ENCODE results near the gene TRAM2.

The TRAM2 gene, protein sequence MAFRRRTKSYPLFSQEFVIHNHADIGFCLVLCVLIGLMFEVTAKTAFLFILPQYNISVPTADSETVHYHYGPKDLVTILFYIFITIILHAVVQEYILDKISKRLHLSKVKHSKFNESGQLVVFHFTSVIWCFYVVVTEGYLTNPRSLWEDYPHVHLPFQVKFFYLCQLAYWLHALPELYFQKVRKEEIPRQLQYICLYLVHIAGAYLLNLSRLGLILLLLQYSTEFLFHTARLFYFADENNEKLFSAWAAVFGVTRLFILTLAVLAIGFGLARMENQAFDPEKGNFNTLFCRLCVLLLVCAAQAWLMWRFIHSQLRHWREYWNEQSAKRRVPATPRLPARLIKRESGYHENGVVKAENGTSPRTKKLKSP

DNA sequence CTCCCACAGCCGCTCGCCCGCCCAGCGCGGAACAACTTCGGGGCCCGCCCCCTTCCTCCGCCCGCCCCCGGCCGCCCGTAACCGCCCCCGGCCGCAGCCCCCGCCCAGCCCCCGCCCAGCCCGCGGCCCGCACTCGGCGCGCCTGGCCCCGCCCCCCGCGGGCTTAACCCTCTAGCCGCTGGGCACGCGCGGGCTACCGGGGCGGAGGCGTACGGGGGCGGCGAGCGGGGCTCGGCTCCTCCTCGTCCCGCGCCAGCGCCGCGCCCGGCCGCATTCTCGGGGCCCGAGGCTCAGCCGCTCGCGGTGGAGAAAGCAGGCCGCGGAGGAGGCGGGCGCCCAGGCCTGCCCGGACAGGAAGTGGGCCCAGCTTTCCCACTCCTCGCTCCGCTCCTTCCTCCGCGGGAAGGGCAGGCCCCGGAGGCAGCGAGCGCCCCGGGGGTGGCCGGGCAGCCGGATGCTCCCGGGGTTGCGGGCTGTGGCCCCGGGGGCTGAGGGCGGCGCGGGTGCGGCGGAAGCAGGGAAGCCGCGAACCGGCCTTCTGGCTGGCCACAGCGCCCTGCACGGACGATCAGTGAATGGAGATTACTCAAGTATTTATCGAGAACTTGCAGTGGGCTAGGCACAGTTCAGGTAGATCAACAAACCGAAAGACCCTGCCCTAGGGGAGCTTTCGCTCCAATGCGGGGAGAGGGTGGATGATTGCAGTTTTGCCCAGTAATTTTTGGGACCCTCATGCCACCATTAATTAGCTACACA lies at the start of gene TRAM2:
Gene TRAM2, minus strand, starts transcription at position 39 of the 756 bp plus-strand sequence. CDS start 145 bp downstream, outside the sequence.
- intact Hi-C loops (cut with DNase I) = loop anchor here (2.0 to 10.0 kb wide), 2 partner anchors 156 to 292 kb away; partner anchors contain the start of genes EFHC1 and MCM3

DNA sequence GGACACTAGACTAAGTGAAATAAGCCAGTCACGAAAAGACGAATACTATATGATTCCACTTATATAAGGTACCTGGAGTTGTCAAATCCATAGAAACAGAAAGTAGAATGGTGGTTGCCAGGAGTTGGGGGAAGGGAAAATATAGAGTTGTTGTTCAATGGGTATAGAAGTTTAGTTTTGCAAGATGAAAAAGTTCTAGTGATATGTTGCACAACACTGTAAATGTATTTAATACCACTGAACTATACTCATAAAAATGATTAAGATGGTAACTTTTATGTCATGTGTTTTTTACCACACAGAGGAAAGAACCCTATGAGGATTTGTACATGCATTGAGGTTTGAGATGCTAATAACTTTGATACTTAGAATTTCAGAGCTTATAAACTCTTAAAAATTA lies 46.0 kb upstream of the TRAM2 start:
- intact Hi-C loops (cut with DNase I) = no loop called here
- no peak for DNase-seq

More for the DNA sequence above, at the start of gene TRAM2:
- DNase-seq = peak; percentile 57 to 96 (median 72)

DNA sequence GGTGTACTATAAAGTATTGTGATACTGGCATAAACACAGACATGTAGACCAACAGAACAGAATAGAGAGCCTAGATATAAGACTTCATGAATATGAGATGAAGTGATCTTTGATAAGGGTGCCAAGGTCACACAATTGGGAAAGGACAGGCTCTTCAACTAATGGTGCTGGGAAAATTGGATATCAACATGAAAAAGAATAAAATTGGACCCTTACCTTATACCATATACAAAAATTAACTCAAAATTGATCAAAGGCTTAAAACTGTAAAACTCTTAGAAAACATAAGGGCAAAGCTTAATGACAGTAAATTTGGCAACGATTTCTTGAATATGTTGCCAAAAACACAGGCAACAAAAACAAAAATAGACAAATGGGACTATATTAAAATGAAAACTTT lies 44.8 kb upstream of the TRAM2 start:
- no peak for DNase-seq
- intact Hi-C loops (cut with DNase I) = no loop called here

DNA sequence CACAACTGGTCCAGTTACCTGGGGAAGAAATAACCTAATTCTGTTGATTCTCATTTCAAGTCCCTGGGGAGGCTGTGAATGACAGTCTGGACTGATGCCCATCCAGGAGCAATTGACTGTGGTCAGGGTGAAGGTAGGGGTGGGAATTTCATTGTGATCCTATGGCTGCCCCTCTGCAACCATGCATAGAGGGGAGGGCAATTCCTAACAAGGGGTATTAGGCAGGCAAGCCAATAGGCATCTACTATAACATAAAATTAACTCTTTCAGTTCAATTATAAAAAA lies 44.0 kb upstream of the TRAM2 start:
- intact Hi-C loops (cut with DNase I) = no loop called here
- no peak for DNase-seq

DNA sequence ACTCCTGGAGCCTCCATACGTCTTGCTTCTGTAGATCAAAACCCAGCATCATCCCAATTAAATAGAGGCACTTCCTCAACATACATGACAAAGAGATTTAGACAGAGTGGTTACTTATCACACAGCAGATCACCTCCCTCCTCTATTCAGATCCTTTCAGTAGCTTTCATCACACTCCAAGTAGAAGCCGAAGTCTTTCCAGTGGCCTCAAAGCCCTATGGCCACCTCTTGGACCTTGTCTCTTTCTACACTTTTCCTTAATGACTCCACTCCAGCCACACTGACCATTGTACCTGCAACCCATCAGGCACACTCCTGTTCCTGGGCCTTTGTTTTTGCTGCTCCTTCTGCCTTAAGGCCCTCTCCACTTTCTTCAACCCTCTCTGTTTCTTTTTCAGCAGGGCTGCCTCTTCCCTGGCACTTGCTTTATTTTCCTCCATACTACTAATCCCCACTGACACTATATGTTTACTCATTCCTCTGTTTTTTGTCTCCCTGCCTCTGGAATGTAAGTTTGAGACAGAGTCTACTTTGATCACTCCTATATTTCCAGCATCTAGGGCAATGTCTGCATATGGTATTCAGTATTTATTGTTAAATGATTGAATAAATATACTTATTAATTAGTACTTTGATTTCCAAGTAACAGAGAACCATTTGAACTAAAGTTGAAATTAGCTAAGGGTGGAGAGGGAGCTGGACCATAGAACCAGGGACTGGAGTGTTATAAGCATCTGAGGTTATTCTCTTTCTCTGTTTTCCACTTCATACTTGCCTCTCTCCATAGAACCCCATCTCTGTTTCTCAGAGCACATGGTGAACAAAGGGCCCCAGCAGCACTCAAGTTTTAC lies 43.4 kb upstream of the TRAM2 start:
- DNase-seq = no peak
- intact Hi-C loops (cut with DNase I) = no loop called here

DNA sequence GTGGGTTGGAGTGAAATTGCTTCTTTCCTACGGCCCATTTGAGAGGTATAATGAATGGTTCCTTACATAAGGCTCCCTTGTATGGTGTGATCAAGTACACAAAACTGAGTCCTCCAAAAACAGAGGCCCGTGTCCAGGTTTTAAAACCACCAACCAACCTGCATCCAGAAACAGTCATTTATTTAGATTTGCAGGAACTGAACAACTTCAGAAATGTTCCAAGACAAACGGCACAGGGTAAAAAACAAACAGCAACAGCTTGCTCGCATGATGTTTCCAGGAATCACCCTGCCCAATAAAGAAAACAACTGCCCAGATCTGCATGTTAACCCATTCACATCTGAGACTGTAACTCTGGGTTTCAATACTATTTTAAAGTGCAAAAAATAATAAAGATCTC lies 40.2 kb upstream of the TRAM2 start:
- intact Hi-C loops (cut with DNase I) = no loop called here
- no peak for DNase-seq

DNA sequence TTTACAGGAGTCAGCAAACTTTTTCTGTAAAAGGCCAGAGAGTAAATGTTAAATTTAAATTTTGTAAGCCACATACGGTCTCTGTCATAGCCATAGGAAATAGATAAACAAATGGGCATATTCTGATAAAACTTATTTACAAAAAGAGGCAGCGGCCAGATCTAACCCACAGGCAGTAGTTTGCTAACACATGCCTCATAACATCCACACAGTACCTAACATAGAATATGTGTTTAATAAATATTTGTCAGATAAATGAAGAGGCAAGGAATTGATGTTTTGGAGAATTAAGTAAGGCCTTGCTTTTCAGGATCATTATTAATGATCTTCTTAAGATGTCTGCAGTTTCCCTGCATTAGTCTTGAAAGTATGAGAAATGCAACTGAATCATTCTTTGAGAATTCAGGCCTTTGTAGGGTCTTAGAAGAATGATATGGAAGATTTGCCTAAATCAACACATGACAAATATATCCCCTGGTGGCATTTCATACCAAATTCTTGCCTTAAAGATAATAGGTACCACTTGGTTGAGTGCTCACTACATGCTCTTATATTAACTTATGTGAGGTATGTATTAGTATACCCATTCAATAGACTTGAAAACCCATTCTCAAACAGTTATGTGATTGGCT lies 39.3 kb upstream of the TRAM2 start:
- intact Hi-C loops (cut with DNase I) = no loop called here
- DNase-seq = no peak

DNA sequence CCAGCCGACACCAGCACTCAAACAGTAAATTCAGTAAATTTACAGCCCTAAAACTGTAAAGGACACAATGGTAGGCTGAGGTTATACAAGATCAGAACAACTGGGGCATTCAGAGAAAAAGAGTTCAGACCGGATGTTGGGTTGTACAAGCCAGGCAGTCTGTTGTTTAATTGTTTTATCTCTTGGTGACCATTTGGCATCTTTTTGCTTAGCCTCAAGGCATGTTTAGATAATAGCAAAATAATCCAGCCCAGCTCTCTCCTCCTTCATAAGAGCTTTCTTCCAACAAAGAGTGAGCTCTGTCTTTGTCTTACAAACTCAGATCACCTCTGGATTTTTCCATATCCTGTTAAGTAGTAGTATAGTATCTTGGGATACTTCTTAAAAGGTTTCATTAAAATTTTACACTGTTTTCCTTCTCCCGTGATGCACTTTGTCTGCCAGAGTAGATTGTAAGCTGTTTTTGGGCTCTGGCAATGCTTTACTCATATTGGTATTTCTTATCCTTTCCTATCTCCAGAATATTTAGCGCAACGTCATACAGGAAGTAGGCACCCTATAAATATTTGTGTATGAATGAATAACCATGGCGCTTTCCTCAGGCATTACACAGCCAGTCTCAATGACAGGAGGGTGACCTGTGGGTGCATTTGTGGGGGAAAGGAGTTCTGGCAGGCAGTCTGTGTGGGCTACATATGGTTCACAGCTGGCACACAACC lies 35.6 kb upstream of the TRAM2 start:
- intact Hi-C loops (cut with DNase I) = no loop called here
- no peak for DNase-seq

DNA sequence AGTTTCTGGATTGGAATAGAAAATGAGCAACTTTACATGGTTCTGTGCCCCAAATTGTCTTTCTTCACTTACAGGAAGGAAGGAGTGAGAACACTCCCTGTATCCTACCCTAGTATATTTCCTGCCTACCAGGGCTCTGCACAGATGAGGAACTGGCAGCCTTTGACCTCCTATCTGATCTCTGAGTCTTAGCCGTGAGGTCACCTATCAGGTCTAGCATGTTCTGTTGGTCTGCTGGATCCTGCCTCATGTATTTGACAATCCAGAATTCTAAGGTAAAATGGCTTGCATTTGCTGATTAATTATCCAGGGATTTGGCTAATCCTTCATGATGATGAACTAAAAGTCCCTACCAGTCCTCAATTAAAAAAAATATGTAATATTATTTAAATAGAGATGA lies 35.0 kb upstream of the TRAM2 start:
- intact Hi-C loops (cut with DNase I) = no loop called here
- DNase-seq = no peak

DNA sequence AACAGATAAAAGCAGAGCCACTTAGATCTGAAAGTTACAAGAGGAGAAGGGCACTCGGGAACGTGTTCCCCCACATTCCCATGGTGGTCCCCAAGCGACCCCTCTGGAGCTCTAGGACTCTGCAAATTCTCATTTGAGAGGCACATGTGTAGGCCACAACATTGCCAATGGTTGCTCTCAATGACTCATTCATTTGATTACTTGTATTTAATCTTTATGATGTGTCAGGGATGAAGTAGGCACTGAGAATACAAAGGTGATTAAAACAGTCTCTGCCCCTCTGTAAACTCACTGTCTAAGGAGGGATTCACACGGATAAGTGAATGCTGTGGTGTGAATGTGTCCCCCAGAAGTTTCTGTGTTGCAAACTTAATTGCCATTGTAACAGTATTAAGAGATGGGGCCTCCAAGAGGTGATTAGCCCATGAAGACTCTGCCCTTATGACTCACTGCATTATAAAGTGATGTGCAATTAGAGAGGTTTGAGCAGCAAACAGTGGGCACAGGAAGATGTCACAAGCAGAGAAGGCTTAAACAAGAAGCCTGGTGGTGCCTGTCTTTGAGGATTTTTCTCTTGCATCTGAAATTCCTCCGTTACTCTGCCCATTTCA lies 34.0 kb upstream of the TRAM2 start:
- intact Hi-C loops (cut with DNase I) = no loop called here
- no peak for DNase-seq

DNA sequence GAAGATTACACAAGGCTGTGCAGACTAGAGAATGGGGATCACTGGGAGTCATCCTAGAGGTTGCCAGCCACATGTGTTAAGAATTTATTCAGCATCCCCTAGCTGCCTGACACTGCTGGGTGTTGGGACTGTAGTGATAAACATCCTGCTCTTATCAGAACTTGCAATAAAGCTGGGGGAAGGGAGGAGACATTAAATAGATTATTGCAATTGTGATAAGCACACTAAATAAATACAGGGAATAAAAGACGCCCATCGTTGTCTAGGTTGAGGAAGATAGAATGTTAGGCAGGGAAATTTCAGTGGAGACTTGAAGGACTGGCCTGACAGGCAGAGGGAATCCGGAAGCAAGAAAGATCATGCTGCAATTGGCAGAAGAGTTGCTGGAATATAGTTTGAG lies 33.2 kb upstream of the TRAM2 start:
- intact Hi-C loops (cut with DNase I) = no loop called here
- no peak for DNase-seq

DNA sequence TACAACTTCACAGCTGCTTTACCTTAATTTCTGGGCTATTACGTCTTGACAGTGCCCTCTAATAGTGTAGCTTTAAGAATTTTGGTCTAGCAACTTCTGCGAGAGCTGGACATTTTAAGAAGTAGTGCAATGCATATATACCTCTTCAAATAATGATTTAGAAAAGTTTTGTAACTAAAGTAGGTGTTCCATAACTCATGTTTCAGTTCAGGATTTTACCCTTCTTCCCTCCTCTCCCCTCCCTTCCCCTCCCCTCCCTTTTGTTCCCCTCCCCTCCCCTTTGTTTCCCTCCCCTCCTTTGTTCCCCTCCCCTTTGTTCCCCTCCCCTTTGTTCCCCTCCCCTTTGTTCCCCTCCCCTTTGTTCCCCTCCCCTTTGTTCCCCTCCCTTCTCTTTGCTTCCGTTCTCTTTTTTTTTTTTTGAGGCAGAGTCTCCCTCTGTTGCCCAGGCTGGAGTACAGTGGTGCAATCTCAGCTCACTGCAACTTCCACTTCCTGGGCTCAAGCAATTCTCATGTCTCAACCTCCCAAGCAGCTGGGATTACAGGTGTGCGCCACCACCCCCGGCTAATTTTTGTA lies 28.8 kb upstream of the TRAM2 start:
- intact Hi-C loops (cut with DNase I) = no loop called here

DNA sequence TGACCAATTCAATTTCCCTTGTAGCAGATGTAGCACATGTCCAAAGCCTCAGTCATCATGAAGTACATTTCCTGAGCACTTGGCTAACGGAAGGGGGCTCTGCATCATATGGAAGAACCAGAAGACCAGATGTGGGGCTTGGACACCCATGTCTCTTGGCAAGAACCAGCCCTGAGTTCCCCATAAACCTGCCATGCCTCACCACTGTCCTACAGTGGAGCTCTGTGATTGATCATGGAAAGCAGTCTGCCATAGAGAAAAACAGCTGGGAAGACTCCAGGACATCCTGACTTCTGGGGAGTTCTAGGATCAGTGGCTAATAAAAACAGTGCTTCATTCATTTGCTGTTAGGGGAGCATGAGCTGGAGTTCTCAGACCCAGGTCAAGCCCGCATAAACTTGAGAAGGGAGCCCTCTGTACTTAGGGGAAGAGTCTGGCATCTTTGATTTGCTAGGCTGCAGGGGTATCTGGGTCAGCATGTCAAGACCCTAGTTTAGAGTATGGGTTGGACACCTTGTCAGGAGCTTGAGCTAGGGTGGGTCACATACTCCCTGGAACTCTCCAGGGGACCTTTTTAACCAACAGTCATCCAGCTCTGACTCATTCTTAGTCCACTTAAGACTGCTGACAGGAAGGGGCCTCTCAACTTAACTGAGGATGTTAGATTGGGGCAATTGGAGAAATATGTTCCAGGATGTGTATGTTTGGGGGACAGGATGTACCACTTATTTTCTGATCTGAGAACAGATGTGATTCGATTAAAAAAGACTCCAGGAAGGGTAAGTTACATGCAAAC lies 26.3 kb upstream of the TRAM2 start:
- intact Hi-C loops (cut with DNase I) = no loop called here
- DNase-seq = no peak

More for the DNA sequence above, 28.8 kb upstream of the TRAM2 start:
- no peak for DNase-seq

DNA sequence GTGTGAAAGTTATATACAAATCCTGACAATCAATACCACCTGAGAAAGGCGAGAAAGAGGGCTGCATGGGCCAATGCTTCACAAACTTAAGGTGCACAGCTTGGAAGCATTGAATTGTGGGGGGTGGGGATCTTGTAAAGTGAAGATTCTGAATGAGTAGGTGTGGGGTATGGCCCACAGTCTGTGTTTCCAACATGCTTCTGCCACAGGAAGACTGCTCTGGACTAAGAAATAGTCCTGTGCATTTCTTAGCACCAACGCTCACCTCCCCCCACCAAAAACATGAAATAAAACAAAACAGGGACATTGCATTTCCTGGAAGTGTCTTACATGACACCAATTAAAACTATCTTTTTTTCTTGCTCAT lies 21.9 kb upstream of the TRAM2 start:
- DNase-seq = no peak

DNA sequence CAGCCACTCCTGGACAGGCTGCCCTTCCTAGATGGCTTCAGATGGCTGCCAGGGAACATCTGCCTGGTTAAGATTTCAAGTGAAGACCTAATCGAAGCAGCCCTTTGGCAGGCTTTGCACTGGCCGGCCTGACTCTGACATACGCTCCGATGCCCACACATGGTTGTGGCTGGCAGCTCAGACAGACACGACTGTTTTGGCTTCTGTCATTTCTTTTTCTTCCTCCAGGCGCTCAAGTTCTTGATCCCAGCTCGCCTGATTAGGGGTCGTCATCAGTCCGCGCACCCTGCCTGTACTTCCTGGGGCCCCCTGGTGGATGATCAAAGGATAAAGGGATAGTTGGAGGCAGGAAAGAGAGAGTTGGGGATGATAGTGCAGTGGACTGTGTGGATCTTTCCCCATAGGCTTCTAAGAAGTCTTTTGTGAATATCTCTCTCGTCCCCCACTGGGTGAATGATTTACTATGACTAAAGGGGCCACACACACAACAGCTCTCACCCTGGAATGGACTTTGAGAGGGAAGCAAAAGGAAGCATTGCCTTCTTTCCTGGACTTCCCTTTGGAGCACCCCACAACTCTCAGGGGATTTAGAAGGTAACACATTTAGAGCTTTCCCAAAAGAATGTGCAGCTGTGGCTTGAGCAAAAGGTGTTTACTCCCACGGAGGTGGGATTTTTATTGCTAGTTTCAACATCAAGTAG lies 21.4 kb upstream of the TRAM2 start:
- intact Hi-C loops (cut with DNase I) = loop anchor here (1.0 kb wide), 1 partner anchor 182 kb away; no protein-coding TSS in a partner anchor
- DNase-seq = peak in 9 of 10 donors; percentile 27 to 88 (median 48)

More for the DNA sequence above, 21.9 kb upstream of the TRAM2 start:
- intact Hi-C loops (cut with DNase I) = loop anchor here (1.0 kb wide), 1 partner anchor 183 kb away; no protein-coding TSS in a partner anchor

DNA sequence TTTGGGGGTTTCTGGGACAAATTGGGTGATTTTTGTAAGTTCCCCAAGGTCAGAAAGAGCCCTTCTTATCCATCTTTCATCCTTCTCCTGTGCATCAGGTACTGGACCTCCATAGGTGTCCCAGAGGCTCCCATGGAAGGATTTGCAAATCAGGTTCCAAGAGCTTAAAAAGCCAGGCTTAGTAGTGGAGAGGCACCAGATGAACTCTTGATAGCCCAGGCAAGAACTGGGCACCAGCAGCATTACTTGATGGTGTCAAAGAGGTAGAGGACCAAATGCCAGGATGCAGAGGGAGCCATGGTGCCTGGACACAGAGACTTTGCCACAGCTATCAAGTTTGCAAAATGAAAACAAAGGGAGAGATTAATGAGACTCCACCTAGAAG lies 20.9 kb upstream of the TRAM2 start:
- DNase-seq = no peak
- intact Hi-C loops (cut with DNase I) = loop anchor here (1.0 kb wide), 1 partner anchor 181 kb away; no protein-coding TSS in a partner anchor

DNA sequence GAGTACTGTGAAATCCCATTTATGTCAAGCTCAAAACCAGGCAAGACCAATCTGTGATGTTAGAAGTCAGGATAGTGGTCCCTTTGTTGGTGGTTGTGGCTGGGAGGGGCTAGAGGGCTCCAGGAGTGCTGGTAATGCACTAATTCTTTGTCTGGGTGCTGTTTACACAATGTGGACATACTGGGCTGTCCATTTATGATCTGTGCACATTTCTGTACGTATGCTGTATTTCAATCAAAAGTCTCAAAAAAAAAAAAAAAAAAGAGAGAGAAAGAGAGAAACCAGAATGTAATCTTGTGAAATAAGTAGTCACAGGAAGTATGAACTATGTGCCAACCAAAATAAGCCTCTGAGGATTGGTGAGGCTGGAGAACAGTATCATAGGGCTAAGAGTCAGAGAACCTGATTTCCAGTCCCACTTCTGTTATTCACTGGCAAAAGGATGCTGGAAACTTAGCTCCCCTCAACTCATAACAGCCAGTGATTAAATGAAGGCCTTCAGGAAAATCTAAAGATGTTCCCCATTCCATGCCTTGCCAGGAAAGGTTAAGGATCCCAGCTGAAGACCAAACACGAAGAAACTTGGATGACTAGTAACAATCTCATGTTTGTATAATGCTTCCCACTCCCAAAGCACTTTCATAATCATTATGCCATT lies 19.6 kb upstream of the TRAM2 start:
- DNase-seq = no peak
- intact Hi-C loops (cut with DNase I) = no loop called here

All from posterior cingulate gyrus (tissue), 11 donors.